NK-92 (cell line): ENCODE measurements around the gene TMEM245.
"Not testable (repeated sequence)": the region's sequence is repeated elsewhere in the genome, so short reads cannot be mapped to it uniquely, and the experiment has no call there.

ENCODE experiments used
- DNase-seq: peaks from one replicate; lab custom pipeline; 2025; ENCODE audit not compliant: unreplicated experiment; lab: John Stamatoyannopoulos, UW

Gene TMEM245

GRCh38 chr9:109072133-109072692 is 47.5 kb downstream of the TMEM245 start:
- no peak for DNase-seq

- DNase-seq: no peak
Measured at GRCh38 chr9:109068764-109069163, 51.0 kb downstream of the TMEM245 start.

GRCh38 chr9:109064963-109065702 is 54.6 kb downstream of the TMEM245 start:
- DNase-seq: no peak

- DNase-seq: no peak
Measured at GRCh38 chr9:109063760-109064159, 56.0 kb downstream of the TMEM245 start.

- DNase-seq: no peak
Measured at GRCh38 chr9:109062543-109062942, 57.2 kb downstream of the TMEM245 start.

GRCh38 chr9:109060191-109060590 is 59.6 kb downstream of the TMEM245 start:
- DNase-seq: no peak

GRCh38 chr9:109053121-109053520 is 66.6 kb downstream of the TMEM245 start:
- DNase-seq: not testable (repeated sequence)

- DNase-seq: no peak
Measured at GRCh38 chr9:109052416-109052815, 67.3 kb downstream of the TMEM245 start.

GRCh38 chr9:109051733-109052132 is 68.0 kb downstream of the TMEM245 start:
- no peak for DNase-seq

GRCh38 chr9:109050444-109050843 is 69.3 kb downstream of the TMEM245 start:
- no peak for DNase-seq

GRCh38 chr9:109048822-109049221 is 70.9 kb downstream of the TMEM245 start:
- no peak for DNase-seq

GRCh38 chr9:109047259-109047658 is 72.5 kb downstream of the TMEM245 start:
- DNase-seq: no peak

GRCh38 chr9:109046346-109046745 is 73.4 kb downstream of the TMEM245 start:
- DNase-seq: no peak

GRCh38 chr9:109043578-109043977 is 76.2 kb downstream of the TMEM245 start:
- no peak for DNase-seq

- no peak for DNase-seq
Measured at GRCh38 chr9:109040571-109040970, 79.2 kb downstream of the TMEM245 start.

- DNase-seq: no peak
Measured at GRCh38 chr9:109039539-109039938, 80.2 kb downstream of the TMEM245 start.

GRCh38 chr9:109037946-109038715 is 81.6 kb downstream of the TMEM245 start:
- DNase-seq: no peak

GRCh38 chr9:109036744-109037680 is 82.7 kb downstream of the TMEM245 start:
- DNase-seq: no peak

GRCh38 chr9:109035684-109036423 is 83.9 kb downstream of the TMEM245 start:
- DNase-seq: no peak
